ENCODE measurements around the gene MRFAP1L1. TPM values are rescaled to one million over a fixed set of nuclear protein-coding genes. Genes with fewer than 3 reads are reported as not detected.

Gene MRFAP1L1
- total and polyA plus RNA-seq, 9 of the 15 experiments (the other 6 are each of a cell fraction or from before 2014, with no cell fraction given): 37.6 to 111 (median 83.8) TPM

- TF ChIP-seq RBBP5 (IDR thresholded peaks at IDR 0.05; ENCODE audit: borderline replicate concordance, insufficient read depth, low read length, poor library complexity, severe bottlenecking): peak; percentile 74
- TF ChIP-seq MEF2D (tag; conservative IDR thresholded peaks at IDR 0.05; ENCODE audit: low read depth): no peak
- peak; percentile 8 for TF ChIP-seq ZFP36 (IDR thresholded peaks at IDR 0.05; ENCODE audit: low read depth, low read length, partially characterized antibody)
- no peak for TF ChIP-seq RB1 (IDR thresholded peaks at IDR 0.05; ENCODE audit: low read depth)
- TF ChIP-seq ARID1B (IDR thresholded peaks at IDR 0.05): peak; percentile 68
- no peak for TF ChIP-seq RFX5 (IDR thresholded peaks at IDR 0.05; ENCODE audit: low read depth, low read length)
- TF ChIP-seq TSHZ1 (CRISPR knock-in tag; IDR thresholded peaks at IDR 0.05): no peak
- peak; percentile 90 for TF ChIP-seq KLF16 (IDR thresholded peaks at IDR 0.05)
- no peak for TF ChIP-seq TEAD4 (IDR thresholded peaks at IDR 0.05; ENCODE audit: low read length)
- TF ChIP-seq TEAD4 (CRISPR knock-in tag; IDR thresholded peaks at IDR 0.05; ENCODE audit: borderline replicate concordance): peak; percentile 89; the same call in 1 of the 2 replicates
- no peak for TF ChIP-seq MITF (IDR thresholded peaks at IDR 0.05)
- TF ChIP-seq STAG1 (CRISPR knock-in tag; IDR thresholded peaks at IDR 0.05; ENCODE audit: borderline replicate concordance): no peak
- no peak for TF ChIP-seq HINFP (tag; conservative IDR thresholded peaks at IDR 0.05; ENCODE audit: low read depth)
- peak; percentile 39 for TF ChIP-seq TBP (optimal IDR thresholded peaks at IDR 0.05; ENCODE audit: low read depth, low read length)
- no peak for TF ChIP-seq SETDB1 (IDR thresholded peaks at IDR 0.05; ENCODE audit: low read length)
- no peak for TF ChIP-seq ZNF696 (CRISPR knock-in tag; conservative IDR thresholded peaks at IDR 0.05)
- TF ChIP-seq MAZ (CRISPR knock-in tag; conservative IDR thresholded peaks at IDR 0.05 in 1 of 2, IDR thresholded peaks at IDR 0.05 in 1 of 2): peak in 1 of 2 experiments; percentile 33; a peak in 1 of 4 replicates
- no peak for TF ChIP-seq CTCFL (IDR thresholded peaks at IDR 0.05; ENCODE audit: borderline replicate concordance, insufficient read depth, low read depth, low read length, poor library complexity, severe bottlenecking)
Measured at GRCh38 chr4:6688879-6689505, 20.7 kb downstream of the MRFAP1L1 start (continued).
